Omental fat pad (tissue), 4 donors: ENCODE data around the gene ROBO3. TPM values are rescaled to one million over a fixed set of nuclear protein-coding genes. Genes with fewer than 3 reads are reported as not detected.

Experiments used
- ATAC-seq: fragments of 150-250 bp; one replicate; pipeline ENCODE4 v1.9.1; 2016; ENCODE audit warnings: mild to moderate bottlenecking, moderate library complexity; ENCODE audit not compliant: low FRiP score
- DNase-seq: peaks from one replicate; pipeline ENCODE4 v3.0.0-alpha.2; 2019; ENCODE audit warnings: low spot score
- CTCF ChIP-seq, 3 donors: fragments of 450-650 bp; IDR thresholded peaks; one replicate each; pipeline ENCODE4 v1.5.1; 2016 to 2017; ENCODE audit warnings: antibody characterized with exemption in 3 of 3, mild to moderate bottlenecking in 3 of 3, moderate library complexity in 2 of 3
- total RNA-seq, 4 donors: library from RNA; depleted of rRNA; stranded (reverse); fragments of >200 nt; gene quantifications; one replicate each; pipeline ENCODE4 v1.1.0, GENCODE V29; 2016

ROBO3 gene
- total RNA-seq, 4 donors from 2014 or later, result 24.5 to 71.5 (median 27.9) TPM

- ATAC-seq (no peak), DNase-seq (no peak)
- TF ChIP-seq CTCF (IDR thresholded peaks at IDR 0.05), result no peak
Observed at GRCh38 chr11:124920356-124920755, 55.1 kb downstream of the ROBO3 start.

- ATAC-seq (peak; percentile 60), DNase-seq (no peak)
- TF ChIP-seq CTCF (IDR thresholded peaks at IDR 0.05), result no peak
Observed at GRCh38 chr11:124920870-124921609, 55.8 kb downstream of the ROBO3 start.

GRCh38 chr11:124922831-124923230, 57.6 kb downstream of the ROBO3 start:
- TF ChIP-seq CTCF (IDR thresholded peaks at IDR 0.05), result no peak
- DNase-seq (no peak), ATAC-seq (no peak)

GRCh38 chr11:124923296-124923695, 58.1 kb downstream of the ROBO3 start:
- ATAC-seq (no peak), DNase-seq (no peak)
- no peak for TF ChIP-seq CTCF (IDR thresholded peaks at IDR 0.05)

- ATAC-seq (no peak), DNase-seq (no peak)
- no peak for TF ChIP-seq CTCF (IDR thresholded peaks at IDR 0.05)
Observed at GRCh38 chr11:124928942-124929665, 63.9 kb downstream of the ROBO3 start.

- DNase-seq (no peak), ATAC-seq (no peak)
- TF ChIP-seq CTCF (IDR thresholded peaks at IDR 0.05), result no peak
Observed at GRCh38 chr11:124930799-124931198, 65.6 kb downstream of the ROBO3 start.

Other genes with a start within 250 kb of the ROBO3 start
- gene TBRG1, start 242.6 kb upstream of the ROBO3 start, total RNA-seq, result 10 to 100 TPM; 28.6 to 40.7 (median 32.3) TPM
- 10 to 100 TPM; 14.7 to 24.9 (median 20.0) TPM for gene SIAE, start 191.7 kb upstream of the ROBO3 start, total RNA-seq
- gene SPA17, start 191.5 kb upstream of the ROBO3 start, total RNA-seq, result 1 to 10 TPM; 2.8 to 4.8 (median 4.3) TPM
- gene NRGN, start 125.5 kb upstream of the ROBO3 start, total RNA-seq, result 1 to 10 TPM; 1.0 to 3.2 (median 2.0) TPM
- 10 to 100 TPM in 1 of 4 donors, 1 to 10 TPM in 3; 1.4 to 14.1 (median 3.9) TPM for gene VSIG2, start 113.2 kb upstream of the ROBO3 start, total RNA-seq
- 100 to 1,000 TPM in 1 of 4 donors, 10 to 100 TPM in 3; 23.0 to 116 (median 62.6) TPM for gene ESAM, start 103.1 kb upstream of the ROBO3 start, total RNA-seq
- 10 to 100 TPM; 12.9 to 27.1 (median 16.2) TPM for gene MSANTD2, start 65.0 kb upstream of the ROBO3 start, total RNA-seq
- 100 to 1,000 TPM in 1 of 4 donors, 10 to 100 TPM in 3; 31.7 to 152 (median 75.2) TPM for gene ROBO4, start 32.4 kb downstream of the ROBO3 start, total RNA-seq
- under 1 TPM in 1 of 4 donors, not detected in 3; 0.56 TPM for gene HEPN1, start 53.8 kb downstream of the ROBO3 start, total RNA-seq
- gene HEPACAM, start 70.6 kb downstream of the ROBO3 start, total RNA-seq, result 10 to 100 TPM in 3 of 4 donors, 1 to 10 TPM in 1; 8.5 to 37.3 (median 21.3) TPM
- gene CCDC15, start 88.8 kb downstream of the ROBO3 start, total RNA-seq, result 1 to 10 TPM in 3 of 4 donors, under 1 TPM in 1; 0.88 to 2.4 (median 1.1) TPM
- gene SLC37A2, start 197.9 kb downstream of the ROBO3 start, total RNA-seq, result 10 to 100 TPM; 15.6 to 26.0 (median 21.5) TPM
- gene TMEM218, start 246.2 kb downstream of the ROBO3 start, total RNA-seq, result 10 to 100 TPM; 17.0 to 24.4 (median 21.9) TPM